ENCODE data around the gene SCFD2.

DNA sequence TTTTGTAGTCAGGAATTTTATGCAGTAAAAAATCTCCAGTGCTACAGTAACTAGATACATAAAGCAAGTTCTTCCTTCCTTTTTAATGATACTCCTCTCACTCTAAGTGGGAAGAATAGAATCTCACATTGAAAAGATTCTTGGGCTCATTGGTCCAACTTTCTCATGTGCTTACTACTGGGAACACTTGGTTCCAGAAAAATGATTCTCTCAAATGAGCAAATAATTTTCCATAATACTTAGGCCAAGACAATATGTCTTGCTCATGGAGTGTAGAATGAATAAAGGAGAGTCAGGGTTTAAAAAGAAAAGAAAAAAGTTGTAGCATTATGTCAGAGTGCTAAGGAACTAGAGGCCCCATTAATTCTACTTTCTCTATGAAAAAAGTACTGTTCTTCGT, 306.0 kb downstream of the SCFD2 start:
- TF ChIP-seq EP300 (IDR thresholded peaks at IDR 0.05) (no peak), POLR2A (IDR thresholded peaks at IDR 0.05) (no peak)
- TF ChIP-seq, protein P1, sequence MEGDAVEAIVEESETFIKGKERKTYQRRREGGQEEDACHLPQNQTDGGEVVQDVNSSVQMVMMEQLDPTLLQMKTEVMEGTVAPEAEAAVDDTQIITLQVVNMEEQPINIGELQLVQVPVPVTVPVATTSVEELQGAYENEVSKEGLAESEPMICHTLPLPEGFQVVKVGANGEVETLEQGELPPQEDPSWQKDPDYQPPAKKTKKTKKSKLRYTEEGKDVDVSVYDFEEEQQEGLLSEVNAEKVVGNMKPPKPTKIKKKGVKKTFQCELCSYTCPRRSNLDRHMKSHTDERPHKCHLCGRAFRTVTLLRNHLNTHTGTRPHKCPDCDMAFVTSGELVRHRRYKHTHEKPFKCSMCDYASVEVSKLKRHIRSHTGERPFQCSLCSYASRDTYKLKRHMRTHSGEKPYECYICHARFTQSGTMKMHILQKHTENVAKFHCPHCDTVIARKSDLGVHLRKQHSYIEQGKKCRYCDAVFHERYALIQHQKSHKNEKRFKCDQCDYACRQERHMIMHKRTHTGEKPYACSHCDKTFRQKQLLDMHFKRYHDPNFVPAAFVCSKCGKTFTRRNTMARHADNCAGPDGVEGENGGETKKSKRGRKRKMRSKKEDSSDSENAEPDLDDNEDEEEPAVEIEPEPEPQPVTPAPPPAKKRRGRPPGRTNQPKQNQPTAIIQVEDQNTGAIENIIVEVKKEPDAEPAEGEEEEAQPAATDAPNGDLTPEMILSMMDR (IDR thresholded peaks at IDR 0.05), result no peak

All from sigmoid colon (tissue), 4 donors.